Common myeloid progenitor, CD34-positive (primary cell): Measurements from ENCODE around the gene RPS14.

ENCODE experiments used
- CTCF ChIA-PET: fragments of 350-600 bp; sonication (Branson Sonifier 250); formaldehyde crosslinking; loops from one replicate; lab custom pipeline; 2021; ENCODE audit warnings: antibody characterized with exemption; lab: Charles Lee
- POLR2A ChIA-PET: fragments of 350-600 bp; sonication (Branson Sonifier 250); formaldehyde crosslinking; loops from one replicate; lab custom pipeline; 2021; ENCODE audit warnings: antibody characterized with exemption; lab: Charles Lee
- DNase-seq, 3 donors: peaks; one replicate each; pipeline versions ENCODE4 v3.0.0 to v3.0.0-alpha.2; 2013
- H3K27ac ChIP-seq, 2 experiments: 1 replicate in 1 of 2; 2 replicates in 1 of 2; pipeline ENCODE4 v1.7.0; 2013; ENCODE audit warnings: inconsistent platforms in 2 of 2, low read length in 2 of 2, mild to moderate bottlenecking in 2 of 2, low read depth in 1 of 2, moderate library complexity in 1 of 2; ENCODE audit not compliant: severe bottlenecking in 2 of 2, insufficient read depth in 1 of 2, poor library complexity in 1 of 2
- H3K27me3 ChIP-seq, 5 experiments: replicated peaks in 2 of 5; 1 replicate in 3 of 5; 2 replicates in 2 of 5; pipeline versions ENCODE4 v1.6.1 to v1.7.0; 2013; ENCODE audit warnings: low read length in 4 of 5, mild to moderate bottlenecking in 2 of 5, moderate library complexity in 2 of 5, inconsistent platforms in 1 of 5; ENCODE audit not compliant: insufficient read depth in 5 of 5, control insufficient read depth in 4 of 5
- H3K36me3 ChIP-seq, 4 experiments: 1 replicate in 2 of 4; 2 replicates in 2 of 4; pipeline versions ENCODE4 v1.6.1 to v1.7.0; 2013; ENCODE audit warnings: low read length in 3 of 4, control low read depth in 1 of 4, mild to moderate bottlenecking in 1 of 4; ENCODE audit not compliant: control insufficient read depth in 4 of 4, insufficient read depth in 4 of 4
- H3K4me1 ChIP-seq, 4 experiments: 1 replicate in 3 of 4; 2 replicates in 1 of 4; pipeline versions ENCODE4 v1.6.1 to v1.7.1; 2013; ENCODE audit warnings: low read length in 3 of 4, mild to moderate bottlenecking in 3 of 4, control low read depth in 1 of 4, inconsistent platforms in 1 of 4, moderate library complexity in 1 of 4; ENCODE audit not compliant: control insufficient read depth in 4 of 4, insufficient read depth in 4 of 4; ENCODE audit errors: control extremely low read depth in 1 of 4
- H3K4me3 ChIP-seq, 7 experiments: 1 replicate in 4 of 7; 2 replicates in 3 of 7; pipeline versions ENCODE4 v1.5.1 to v1.7.0; 2013; ENCODE audit warnings: mild to moderate bottlenecking in 7 of 7, low read length in 6 of 7, moderate library complexity in 6 of 7, inconsistent platforms in 2 of 7, low read depth in 2 of 7, control low read depth in 1 of 7; ENCODE audit not compliant: insufficient read depth in 4 of 7, control insufficient read depth in 1 of 7; ENCODE audit errors: extremely low read depth in 1 of 7
- H3K9me3 ChIP-seq, 5 experiments: 1 replicate in 4 of 5; 2 replicates in 1 of 5; pipeline versions ENCODE4 v1.6.1 to v1.7.1; 2013; ENCODE audit warnings: low read length in 4 of 5, mild to moderate bottlenecking in 2 of 5, inconsistent platforms in 1 of 5, low read depth in 1 of 5, moderate library complexity in 1 of 5; ENCODE audit not compliant: control insufficient read depth in 4 of 5, insufficient read depth in 2 of 5; ENCODE audit errors: control extremely low read depth in 1 of 5
- WGBS: methylation state at CpG from one replicate; pipeline ENCODE4 v1.1.5; 2013; ENCODE audit not compliant: insufficient coverage; 5-methylcytosine and 5-hydroxymethylcytosine counted together

RPS14 gene

DNA sequence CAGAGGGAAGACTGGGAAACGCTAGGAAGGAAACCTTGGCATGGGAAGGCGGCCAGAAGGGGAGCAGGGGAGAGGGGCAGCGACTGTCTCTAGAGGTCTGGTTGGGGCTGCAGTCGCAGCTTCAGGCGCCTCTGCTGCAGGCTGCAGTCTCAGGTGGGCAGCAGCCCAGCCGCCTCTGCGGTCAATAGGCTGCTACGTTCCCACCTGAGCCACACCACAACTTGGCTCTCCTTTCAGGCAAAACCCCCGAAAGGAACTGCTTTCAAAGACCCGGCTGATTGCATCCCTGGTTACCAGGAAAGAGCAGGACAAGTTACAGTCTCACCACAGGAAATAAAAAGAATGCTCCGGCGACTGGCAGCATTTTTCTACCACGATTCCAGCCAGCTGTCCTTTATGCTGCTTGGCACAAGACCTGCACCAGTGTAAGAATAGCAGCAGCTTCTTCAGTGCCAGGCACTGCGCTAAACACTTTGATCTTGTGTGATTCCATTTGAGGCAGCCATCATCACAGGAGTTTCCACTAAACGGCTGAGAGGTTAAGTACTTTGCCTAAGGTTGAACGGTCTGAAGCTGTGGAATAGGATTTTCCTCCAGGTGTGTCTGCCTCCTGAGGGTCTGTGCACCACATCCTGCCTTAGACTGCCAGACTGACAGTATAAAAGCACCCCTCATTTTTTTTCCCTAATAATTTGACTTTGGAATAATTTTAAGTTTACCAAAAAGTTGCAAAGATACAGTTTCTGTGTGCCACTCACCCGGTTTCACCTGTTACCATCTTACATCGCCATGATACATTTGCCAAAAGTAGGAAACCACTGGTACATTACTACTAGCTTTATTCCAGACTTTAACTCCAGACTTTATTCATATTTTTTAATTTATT lies 7.5 kb downstream of the RPS14 start:
- no peak for DNase-seq
- POLR2A ChIA-PET = no interaction called here
- Histone ChIP-seq H3K36me3 (peaks cover 10 to 51% (median 43%) of the 10 kb centered on the region in 4 experiments), H3K4me3 (no peak overlapping the region), H3K27me3 (no peaks in the 10 kb centered on the region), H3K27ac (no peak overlapping the region), H3K4me1 (peaks cover 0 to 6% (median 5%) of the 10 kb centered on the region in 4 experiments), H3K9me3 (no peaks in the 10 kb centered on the region)
- CTCF ChIA-PET = interaction anchor here (0.9 to 1.4 kb wide), 5 partner anchors 25 to 83 kb away, joined by 3 to 6 read pairs (median 3); no protein-coding TSS in a partner anchor
- 74% methylated on average over 12 of the region's 18 CpGs for WGBS

DNA sequence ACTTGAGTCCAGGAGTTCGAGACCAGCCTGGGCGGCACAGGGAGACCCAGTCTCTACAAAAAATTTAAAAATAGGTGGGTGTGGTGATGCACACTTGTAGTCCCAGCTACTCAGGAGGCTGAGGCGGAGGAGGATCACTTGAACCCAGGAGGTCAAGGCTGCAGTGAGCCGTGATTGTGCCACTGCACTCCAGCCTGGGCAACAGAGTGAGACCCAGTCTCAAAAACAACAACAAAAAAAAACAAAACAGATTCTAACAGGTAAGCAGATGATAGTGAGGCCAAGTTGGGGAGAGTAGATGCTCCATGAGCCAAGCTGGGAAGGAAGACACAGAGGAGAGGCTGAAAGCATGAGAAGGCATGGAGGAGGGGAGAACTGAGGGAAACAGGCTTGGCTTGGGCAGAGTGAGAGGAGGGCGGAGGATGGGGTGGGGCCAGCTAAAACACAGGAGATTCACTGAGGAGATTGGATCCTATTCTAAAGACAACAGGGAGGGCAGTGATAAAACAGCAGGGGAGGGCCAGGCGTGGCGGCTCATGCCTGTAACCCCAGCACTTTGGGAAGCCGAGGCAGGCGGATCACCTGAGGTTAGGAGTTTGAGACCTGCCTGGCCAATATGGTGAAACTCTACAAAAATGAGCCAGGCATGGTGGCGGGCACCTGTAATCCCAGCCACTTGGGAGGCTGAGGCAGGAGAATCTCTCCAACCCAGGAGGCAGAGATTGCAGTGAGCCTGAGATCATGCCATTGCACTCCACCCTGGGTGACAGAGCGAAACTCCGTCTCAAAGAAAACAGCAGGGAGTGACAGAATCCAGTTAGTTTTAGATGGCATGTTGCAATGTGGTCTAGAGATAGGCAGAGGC lies 8.4 kb downstream of the RPS14 start:
- 96% methylated on average over 9 of the region's 12 CpGs for WGBS
- POLR2A ChIA-PET = no interaction called here
- Histone ChIP-seq H3K27ac (no peak overlapping the region), H3K4me1 (peaks cover 0 to 3% (median 1%) of the 10 kb centered on the region in 4 experiments), H3K4me3 (no peak overlapping the region), H3K27me3 (no peaks in the 10 kb centered on the region), H3K36me3 (peaks cover 5 to 42% (median 35%) of the 10 kb centered on the region in 4 experiments), H3K9me3 (no peaks in the 10 kb centered on the region)
- CTCF ChIA-PET = interaction anchor here (1.4 to 10.1 kb wide), 3 partner anchors 30 to 45 kb away, joined by 3 to 165 read pairs (median 33); partner anchors contain the start of gene CD74
- DNase-seq = no peak

DNA sequence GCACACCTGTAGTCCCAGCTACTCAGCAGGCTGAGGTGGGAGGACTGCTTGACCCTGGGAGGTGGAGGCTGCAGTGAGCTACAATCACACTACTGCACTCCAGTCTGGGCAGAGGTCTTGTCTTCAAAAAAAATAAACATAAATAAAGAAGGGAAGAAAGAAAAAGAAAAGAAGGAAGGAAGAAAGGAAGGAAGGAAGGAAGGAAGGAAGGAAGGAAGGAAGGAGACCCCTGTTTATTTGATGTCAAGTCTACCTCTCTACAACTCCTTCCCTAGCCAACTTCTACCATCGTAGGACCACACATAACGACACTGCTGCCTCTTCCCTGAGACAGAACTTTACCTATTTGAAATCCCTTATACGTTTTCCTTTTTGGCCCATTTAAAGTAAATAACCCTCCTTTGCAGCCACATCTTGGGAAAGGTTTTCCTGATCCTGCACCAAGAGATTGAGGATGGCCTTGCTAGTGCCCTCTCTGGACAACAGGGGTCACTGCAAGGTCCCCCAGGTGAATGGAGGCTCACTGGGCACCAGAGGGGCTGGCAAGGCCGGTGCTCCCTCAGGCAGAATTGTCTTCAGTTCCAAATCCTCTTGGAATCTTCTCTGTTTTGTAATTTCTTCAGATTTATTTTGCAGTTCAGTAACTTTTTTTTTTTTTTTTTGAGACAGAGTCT lies 10.5 kb downstream of the RPS14 start:
- DNase-seq = peak; percentile 24 to 35 (median 29)
- Histone ChIP-seq H3K27me3 (no peaks in the 10 kb centered on the region), H3K27ac (no peak overlapping the region), H3K36me3 (peaks cover 3 to 21% (median 13%) of the 10 kb centered on the region in 4 experiments), H3K4me1 (peaks cover 0 to 6% (median 3%) of the 10 kb centered on the region in 4 experiments), H3K4me3 (no peak overlapping the region), H3K9me3 (no peaks in the 10 kb centered on the region)
- CTCF ChIA-PET = interaction anchor here (0.7 to 10.1 kb wide), 7 partner anchors 8 to 43 kb away, joined by 3 to 165 read pairs (median 6); partner anchors contain the start of genes CD74 and RPS14
- POLR2A ChIA-PET = no interaction called here
- WGBS = 80% methylated on average over 4 of the region's 4 CpGs

DNA sequence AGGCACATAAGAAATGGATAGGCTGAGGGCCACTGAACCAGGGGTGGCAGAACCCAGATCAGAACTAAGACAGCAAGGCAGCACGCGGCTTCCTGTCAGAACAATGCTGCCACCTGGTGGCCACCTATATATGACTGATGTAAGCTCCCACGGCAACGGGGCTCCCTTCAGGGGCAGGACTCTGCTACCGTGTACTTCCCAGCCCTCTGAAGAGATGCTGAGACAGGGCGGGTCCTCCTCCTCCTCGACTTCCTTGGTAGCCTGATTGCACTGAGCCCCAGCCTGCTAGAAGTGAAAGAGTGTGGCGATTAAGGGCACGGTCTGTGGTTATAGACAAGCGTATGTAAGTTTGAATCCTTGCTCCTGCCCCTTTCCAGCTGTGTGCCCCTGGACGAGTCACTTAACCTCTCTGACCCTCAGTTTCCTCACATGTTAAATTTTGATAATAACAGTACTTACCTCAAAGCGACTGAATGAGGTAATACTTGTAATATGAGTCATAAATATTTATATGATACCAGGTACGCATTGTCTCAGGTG lies 13.3 kb downstream of the RPS14 start:
- ChIA-PET POLR2A (interaction anchor here (0.6 to 1.4 kb wide), 3 partner anchors 36 to 57 kb away, joined by 6 to 9 read pairs (median 8); no protein-coding TSS in a partner anchor), CTCF (interaction anchor here (0.6 to 10.1 kb wide), 11 partner anchors 9 to 53 kb away, joined by 3 to 165 read pairs (median 7); partner anchors contain the start of gene CD74)
- H3K27ac ChIP-seq = no peak overlapping the region
- no peaks in the 10 kb centered on the region for H3K9me3 ChIP-seq
- 23% methylated on average over 9 of the region's 13 CpGs for WGBS
- H3K4me1 ChIP-seq = peaks cover 0 to 6% (median 3%) of the 10 kb centered on the region in 4 experiments
- H3K27me3 ChIP-seq = no peaks in the 10 kb centered on the region
- DNase-seq = peak; percentile 88 to 95 (median 93)
- no peak overlapping the region for H3K4me3 ChIP-seq
- H3K36me3 ChIP-seq = peaks cover 0 to 6% (median 1%) of the 10 kb centered on the region in 4 experiments

DNA sequence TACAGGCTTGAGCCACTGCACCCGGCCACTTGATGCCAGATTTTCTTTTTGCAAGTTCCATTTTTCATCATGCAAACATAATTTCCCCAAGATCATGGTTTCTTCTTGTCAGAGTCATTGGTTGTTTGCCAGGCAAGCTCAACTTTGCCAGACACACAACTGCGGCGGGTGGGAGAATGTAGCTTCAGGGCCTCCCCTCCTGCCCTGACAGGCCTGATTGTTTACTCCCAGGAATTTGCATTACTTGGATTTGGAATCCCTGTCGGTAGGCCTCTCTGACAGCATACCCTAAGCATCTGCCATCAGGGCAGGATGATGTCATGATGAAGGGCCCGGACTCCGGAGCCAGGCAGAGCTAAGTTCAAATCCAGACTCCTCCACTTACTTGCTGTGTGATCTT lies 15.1 kb downstream of the RPS14 start:
- Histone ChIP-seq H3K4me1 (peaks cover 0 to 6% (median 3%) of the 10 kb centered on the region in 4 experiments), H3K36me3 (no peaks in the 10 kb centered on the region), H3K27me3 (no peaks in the 10 kb centered on the region), H3K4me3 (no peak overlapping the region), H3K27ac (no peak overlapping the region), H3K9me3 (no peaks in the 10 kb centered on the region)
- DNase-seq = no peak
- ChIA-PET CTCF (interaction anchor here (0.8 to 10.1 kb wide), 7 partner anchors 9 to 125 kb away, joined by 3 to 165 read pairs (median 4); no protein-coding TSS in a partner anchor), POLR2A (no interaction called here)
- WGBS = 98% methylated on average over 6 of the region's 6 CpGs

DNA sequence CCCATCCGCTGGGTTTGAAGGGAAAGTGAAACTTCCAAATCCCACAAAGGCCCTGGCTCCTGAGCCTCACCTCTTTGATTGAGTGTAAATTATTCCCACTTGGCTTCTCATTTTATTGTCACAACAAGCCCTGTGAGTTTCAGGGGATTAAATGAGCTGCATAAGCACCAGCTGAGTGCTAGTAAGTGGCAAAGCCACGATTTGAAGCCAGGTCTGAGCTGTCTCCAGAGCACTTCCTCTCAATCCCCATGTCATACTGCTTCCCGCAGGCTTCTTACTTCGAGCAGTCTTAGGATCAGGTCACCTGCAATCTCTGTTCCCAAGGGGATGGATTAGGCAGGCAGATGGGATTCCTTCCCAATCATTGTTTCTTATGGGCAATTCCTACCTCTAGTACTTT lies 18.0 kb downstream of the RPS14 start:
- Histone ChIP-seq H3K27me3 (no peaks in the 10 kb centered on the region), H3K4me1 (peaks cover 0 to 6% (median 3%) of the 10 kb centered on the region in 4 experiments), H3K4me3 (no peak overlapping the region), H3K9me3 (no peaks in the 10 kb centered on the region), H3K27ac (no peak overlapping the region), H3K36me3 (no peaks in the 10 kb centered on the region)
- no peak for DNase-seq
- ChIA-PET CTCF (interaction anchor here (1.1 to 10.1 kb wide), 3 partner anchors 14 to 35 kb away, joined by 4 to 165 read pairs (median 5); no protein-coding TSS in a partner anchor), POLR2A (interaction anchor here (1.1 kb wide), 1 partner anchor 19 kb away, joined by 4 read pairs; the partner anchor contains the start of gene CD74)
- 73% methylated on average over 4 of the region's 4 CpGs for WGBS
